GM19239 (cell line): ENCODE results near the gene KIF5C.
"Not testable (repeated sequence)": the region's sequence is repeated elsewhere in the genome, so short reads cannot be mapped to it uniquely, and the experiment has no call there.

Source experiments
- DNase-seq: peaks from one replicate; pipeline ENCODE4 v3.0.0; 2011; ENCODE audit warnings: low spot score; ENCODE audit not compliant: insufficient read length
- FAIRE-seq: peaks from 2 replicates; lab custom pipeline; 2011; peaks lifted over from hg19 to GRCh38; lab: Jason Lieb, UNC

KIF5C gene

DNA sequence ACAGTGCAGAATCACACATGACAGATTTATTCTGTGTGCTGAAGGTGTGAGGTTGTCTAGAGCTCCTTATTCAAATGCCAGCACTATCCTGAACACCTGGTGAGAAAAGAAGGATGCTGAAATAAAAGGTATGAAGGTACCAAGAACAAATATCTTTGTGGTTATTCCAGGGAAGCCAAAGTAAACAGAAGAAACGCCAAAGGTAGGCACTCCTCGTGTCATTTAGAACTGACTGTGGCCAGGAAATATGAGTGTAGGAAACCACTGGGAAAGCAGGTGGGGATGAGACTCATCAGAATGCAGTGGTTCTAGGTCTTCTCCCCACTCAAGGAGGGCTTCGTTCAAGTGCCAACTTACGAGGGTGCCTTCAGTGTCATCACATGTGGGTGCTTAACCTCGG, 80.8 kb downstream of the KIF5C start:
- FAIRE-seq (no peak), DNase-seq (no peak)

DNA sequence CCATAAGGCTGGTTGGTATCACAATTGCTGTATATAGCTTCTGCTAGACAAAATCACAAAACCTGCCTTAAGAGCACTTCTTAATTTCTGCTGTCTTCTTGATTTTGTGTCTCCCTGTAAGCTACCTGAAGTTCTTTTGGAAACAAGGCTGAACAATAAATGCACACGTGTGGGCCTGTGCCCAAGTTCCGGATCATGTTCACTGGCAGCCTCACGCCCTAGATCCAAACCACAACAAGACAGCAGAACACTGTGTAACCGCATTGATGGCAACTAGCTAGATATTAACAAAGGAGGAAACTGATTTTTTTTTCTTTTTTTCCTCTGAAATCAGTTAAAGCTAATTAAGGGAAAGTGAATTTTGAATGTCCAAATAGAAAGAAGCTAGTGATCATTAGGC, 82.0 kb downstream of the KIF5C start:
- FAIRE-seq (no peak), DNase-seq (no peak)

DNA sequence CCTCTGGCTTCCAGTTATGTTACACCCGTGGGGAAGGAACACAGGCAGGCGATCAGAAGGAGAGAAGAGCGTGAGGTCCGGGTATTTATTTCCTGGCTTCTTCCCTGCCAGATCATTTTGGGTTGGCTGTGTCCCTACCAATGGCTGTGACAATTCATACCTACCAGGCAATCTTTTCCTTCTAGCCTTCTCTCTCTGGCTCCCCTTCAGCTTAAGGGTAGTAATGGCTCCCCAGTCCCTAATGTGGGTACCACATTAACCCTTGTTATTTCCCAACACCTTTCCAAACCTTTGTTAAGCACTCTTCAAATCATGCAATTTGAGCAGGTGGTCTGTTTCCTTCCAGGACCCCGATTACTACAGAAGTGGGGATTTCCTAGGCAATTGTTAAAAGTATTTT, 84.7 kb downstream of the KIF5C start:
- FAIRE-seq = no peak

DNA sequence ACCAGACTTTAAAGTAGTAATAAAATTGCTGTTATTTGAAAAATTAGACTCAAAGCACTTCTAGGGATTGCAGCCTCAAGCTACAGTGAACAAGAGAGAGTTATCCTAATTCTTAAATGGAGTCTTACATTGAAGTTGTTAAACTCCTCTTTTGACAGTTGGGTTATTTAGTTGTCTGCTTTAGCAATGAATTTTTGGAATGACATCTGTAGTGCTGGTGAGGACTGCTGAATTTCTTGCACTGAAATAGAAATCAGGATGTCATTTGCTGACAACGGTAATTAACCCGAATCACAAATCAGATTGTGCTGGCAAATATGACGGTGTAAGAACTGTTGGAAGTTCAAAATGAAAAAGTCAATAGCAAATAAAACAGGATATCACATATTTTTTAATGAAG, 85.5 kb downstream of the KIF5C start:
- no peak for FAIRE-seq

More for the DNA sequence above, 84.7 kb downstream of the KIF5C start:
- no peak for DNase-seq

DNA sequence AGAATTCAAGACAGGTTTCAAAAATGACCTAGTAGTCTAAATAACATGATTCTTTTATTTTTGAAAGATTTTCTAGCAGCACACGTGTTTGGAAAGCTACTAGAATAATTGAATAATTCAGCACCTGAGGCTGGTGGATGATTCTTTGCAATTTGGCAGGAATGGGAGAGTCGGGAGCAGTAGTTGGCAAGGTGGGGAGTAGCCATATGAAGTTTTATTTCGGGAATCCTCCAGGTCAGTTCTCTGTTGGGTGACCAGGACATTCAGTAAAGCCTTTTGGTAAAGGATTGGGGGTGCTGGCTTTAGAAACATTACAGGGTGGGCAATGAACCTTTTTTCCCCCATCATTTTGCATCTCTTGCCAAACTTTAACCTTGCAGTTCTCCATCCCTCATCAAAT, 88.4 kb downstream of the KIF5C start:
- FAIRE-seq = no peak
- DNase-seq = no peak

More for the DNA sequence above, 85.5 kb downstream of the KIF5C start:
- no peak for DNase-seq

DNA sequence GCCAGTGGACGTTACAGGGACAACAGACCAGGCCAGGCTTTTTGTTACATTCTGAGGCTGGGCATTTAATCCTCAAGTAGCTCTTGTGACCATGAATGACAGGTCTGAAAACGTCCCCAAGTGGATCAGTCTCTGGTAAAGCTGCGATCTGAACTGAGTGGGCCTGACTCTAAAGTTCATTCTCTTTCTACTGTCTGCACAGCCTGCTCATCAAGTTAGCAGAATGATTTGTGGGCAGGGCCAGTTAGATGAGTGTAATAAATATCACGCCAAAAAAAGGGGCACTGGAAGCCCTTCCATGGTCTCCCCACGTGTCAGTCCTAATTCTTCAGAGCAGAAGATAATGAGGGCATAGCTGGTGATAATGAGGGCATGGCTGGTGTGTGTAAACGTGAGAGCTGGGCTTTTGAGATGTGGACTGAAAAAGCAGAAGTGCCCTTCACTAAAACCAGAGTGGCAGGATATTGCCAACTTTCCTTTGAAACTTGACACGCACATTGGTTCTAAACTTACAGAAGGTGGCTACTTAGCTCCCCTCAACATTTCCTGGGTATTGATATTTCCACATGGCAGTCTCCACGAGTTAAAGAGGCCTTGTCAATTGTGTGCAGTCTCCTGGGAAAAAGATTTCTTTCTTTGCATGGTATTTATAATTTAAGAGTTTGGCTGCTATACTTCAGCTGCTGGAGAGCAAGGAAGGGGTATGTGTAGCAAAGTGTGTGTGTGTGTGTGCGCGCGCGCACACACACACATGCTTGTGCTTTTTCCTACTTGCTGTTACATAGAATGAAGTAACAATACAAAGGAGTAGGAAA, 90.8 kb downstream of the KIF5C start:
- DNase-seq (no peak), FAIRE-seq (no peak)

DNA sequence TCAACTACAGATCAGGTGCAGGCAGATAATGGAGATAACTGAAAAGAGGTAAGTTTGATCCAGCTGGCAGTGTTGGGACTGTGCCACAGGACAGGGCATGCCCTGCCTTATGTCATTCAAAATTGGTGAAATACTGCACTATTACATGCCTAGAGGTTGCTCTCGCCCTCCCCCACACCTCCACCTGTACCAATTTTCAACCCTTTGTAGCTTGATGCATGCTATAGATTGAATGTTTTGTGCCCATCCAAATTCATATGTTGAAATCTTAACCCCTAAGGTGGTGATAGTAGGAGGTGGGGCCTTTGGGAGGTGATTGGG, 91.4 kb downstream of the KIF5C start:
- FAIRE-seq (no peak), DNase-seq (no peak)

DNA sequence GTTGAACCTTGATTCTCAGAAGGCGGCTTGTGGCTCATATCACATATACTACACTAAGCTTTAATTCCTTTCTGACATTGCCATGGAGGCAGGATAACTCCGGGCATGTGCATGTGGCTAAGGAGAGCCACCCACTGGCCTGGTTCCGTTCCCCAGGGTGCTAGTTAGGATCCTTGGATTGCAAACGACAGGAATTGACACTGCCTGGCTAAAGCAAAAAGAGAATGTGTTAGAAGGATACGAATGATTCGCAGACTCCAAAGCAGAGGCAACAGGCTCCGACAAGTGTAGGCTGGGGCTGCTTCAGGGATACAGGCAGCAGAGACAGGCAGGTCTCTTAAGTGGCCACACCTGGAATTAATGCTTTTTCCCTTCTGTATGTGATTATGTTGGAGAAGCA, 92.0 kb downstream of the KIF5C start:
- DNase-seq = no peak
- no peak for FAIRE-seq

DNA sequence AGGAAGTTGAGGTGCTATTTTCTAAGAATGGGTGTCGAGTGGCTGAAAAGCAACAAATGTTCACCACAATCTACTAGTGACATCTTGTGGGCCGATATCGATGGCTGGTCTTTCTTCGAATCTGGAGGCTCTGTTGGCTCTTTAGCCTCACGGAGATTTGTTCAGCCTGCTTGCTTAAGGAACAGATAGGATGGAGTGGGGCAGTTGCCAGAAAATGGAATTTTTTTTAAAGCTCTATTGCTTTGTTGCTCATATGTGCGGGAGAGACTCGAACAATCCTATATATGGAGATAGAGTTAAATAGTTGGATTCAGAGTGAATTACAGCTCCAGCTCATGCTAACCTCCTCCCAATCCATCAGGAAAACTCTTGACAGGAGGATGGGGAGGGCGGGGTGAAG, 92.6 kb downstream of the KIF5C start:
- no peak for DNase-seq
- no peak for FAIRE-seq

DNA sequence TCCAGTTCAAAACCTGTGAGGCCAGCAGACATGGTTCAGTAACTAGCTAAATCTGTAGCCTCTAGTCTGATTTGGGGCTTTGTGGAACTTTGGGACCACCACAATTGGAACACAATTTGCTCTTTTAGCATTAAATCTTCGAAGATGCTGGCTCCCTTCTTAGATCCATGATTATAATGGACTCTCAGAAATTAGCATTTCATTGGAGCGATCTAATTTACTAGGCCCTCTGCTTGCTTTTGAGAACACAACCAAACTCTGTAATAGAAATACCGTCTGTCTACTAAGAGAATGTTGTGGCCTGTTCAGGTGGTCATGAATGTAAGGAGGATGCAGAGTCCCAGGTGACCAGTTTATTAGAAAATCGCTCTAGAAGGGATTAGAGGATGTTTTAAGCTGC, 93.3 kb downstream of the KIF5C start:
- DNase-seq = no peak
- no peak for FAIRE-seq

DNA sequence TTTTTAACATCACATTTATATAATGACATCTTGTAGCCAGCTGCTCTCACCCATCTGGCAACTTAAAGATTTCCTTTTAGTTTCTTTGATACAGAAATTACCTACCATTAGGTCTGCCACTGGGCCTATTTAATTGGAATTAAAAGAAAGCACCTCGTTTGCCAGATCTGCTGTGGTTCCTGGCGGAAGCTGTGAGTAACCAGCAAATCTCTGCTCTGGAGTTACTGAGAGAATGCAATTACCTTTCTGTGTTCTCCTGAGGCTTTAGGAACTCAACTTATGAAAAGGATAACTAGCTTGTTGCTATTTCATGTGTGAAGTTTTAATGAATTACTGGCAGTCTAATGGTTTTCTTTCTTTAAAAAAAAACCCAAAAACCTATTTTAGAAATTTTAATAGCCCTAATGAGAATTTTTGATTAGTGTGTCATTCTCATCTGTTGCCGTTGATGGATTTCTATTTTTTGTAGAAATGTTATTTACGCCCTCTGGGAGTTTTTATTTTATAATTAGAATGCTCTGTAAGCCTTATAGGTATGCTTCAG, 93.8 kb downstream of the KIF5C start:
- FAIRE-seq (no peak), DNase-seq (no peak)

DNA sequence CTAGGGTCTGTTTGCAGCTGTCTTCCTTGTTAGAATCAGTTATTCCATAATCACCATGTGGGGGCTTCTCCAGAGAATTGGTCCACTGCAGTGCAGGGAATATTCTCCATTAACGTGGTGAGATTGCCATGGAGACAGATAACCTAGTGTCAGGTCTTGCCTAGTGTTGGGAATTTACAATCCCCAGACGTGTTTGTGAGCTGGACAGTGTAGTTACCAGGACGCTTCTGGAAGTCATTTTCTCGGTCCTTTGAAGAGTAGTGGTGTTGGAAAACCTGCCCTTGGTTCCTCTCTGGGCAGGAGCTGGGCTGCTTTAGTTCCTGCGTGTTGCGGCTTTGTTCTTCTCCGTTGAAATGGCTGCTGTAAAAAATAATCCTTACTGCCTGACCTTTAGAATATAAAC, 94.6 kb downstream of the KIF5C start:
- FAIRE-seq = no peak
- DNase-seq = no peak

DNA sequence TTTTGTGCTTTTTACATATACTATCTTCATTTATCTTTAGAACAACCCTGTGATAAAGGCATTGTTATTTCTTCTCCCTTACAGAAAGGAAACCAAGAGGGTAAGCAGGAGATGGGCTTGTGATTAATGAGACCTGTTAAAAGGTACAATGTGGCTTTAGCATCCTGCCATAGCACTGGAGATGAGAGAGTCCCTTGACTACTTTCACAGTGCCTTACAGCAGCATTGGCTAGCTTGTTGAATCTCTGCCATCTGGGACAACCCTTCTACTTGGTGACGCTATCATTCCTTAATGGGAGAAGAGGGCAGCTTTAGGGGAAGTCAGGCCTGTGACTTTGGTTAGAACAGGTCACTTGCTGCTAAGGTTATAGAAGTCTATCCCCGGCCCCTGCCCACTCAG, 95.4 kb downstream of the KIF5C start:
- FAIRE-seq = no peak
- no peak for DNase-seq

DNA sequence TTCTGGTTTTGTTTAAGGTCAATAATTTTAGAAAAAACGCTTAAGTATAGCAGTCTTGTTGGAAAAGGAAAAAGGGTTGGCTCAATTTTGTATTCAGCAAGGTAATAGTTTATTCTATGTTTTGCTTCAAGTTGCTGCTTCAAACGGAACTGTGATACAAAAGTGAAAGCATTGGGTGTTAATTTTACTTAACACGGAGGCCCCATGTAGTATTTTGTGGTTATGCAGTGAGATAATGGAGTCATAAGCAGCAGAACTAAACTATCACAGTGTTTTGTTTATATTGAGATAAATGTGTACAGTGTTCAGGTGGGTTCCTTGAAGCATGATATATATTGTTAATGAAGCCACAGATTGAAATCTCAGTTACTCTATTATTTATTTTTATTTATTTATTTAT, 96.5 kb downstream of the KIF5C start:
- DNase-seq (peak; percentile 7), FAIRE-seq (peak; percentile 60)

DNA sequence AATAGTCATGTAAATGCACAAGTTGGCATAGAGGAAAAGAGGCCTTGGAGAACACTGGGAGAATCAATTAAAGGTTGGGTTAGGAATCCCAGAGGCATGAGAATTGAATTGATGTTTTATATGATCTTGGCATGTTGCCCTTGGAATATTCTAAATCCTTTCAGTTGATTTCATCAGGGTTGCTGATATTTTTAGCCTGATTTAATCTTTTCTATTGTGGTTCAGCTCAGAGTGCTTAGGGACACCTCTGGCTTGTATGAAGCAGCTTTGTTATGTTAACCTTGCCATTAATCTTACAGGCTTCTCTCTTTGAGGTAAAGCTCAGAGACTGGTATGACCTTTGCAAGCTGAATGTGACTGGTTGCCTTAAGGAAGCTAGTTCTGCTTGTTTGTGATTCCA, 99.1 kb downstream of the KIF5C start:
- FAIRE-seq (no peak), DNase-seq (no peak)

DNA sequence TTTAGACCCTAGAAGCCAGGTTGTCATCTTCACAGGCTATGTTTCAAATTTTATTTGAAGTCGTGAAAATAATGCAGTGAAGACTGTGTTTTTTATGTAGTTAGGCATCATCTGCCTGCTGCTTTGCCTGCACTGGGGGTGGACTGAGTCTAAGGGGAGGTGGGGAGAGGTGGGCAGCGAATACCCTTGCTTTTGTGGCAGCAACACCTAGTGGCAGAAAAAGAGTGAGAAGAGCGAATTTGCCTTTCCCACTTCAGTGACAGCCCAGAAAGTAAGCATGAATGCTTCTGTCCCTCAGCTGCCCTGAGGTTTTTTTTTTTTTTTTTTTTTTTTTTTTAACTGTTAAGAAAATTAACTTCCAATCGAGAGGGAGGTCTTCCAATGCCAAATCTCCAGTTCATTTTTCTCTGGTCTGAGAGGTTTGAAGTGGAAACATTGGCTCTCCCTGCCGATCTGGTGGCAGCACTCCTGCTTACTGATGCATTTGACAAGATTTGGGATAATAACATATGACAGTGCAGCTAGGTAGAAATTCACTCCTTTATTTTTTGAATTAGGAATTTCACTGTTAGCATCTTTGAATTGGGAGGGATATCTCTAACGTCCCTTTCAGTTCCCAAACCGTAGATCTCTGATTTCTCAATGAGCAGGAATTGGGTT, 103.1 kb downstream of the KIF5C start:
- FAIRE-seq (no peak), DNase-seq (no peak)

DNA sequence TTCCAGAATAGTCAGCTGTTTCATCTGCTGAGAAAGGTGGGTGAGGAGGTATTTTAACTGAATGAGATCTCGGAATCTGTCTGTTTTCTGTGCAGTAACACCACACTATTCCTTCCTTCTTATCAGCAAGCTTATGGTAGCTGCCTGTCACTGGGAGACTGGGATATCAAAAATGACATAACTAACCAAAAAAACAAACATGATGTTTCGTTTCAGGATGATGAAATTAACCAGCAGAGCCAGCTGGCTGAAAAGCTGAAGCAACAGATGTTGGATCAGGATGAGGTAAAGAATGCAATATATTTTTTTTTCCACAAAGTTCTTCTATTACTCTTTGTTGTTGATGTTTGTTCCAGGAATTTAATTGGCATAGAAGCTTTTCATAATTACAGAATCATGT, 103.7 kb downstream of the KIF5C start:
- FAIRE-seq (no peak), DNase-seq (no peak)

DNA sequence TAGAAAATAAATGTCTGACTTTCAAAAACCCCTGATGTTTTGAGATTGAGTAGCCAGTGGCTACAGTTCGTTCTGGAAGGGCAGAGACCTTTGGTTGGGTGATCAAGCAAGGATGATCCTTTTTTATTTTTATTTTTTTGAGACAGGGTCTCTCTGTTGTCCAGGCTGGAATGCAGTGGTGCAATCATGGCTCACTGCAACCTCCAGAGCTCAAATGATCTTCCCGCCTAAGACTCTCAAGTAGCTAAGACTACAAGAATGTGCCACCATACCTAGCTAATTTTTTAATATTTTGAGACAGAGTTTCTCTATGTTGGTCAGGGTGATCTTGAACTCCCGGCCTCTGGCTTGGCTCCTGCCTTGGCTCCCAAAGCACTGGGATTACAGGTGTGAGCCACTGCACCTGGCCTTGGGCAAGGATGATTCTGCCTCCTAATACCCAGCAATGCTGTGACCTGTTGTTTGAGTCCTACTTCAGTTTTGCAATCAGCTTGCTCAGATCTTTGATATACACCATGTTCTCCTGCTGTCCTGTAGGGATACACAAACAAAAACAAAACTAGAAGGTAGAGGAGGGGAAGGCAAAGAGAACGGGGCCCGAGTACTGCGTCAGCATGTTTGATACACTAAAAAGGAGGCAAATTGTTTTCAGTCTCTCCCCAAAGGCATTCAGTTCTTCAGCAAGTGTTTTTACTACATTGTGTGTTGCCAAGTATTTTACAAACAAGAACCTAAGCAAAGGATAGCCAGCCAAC, 104.3 kb downstream of the KIF5C start:
- FAIRE-seq (no peak), DNase-seq (no peak)

DNA sequence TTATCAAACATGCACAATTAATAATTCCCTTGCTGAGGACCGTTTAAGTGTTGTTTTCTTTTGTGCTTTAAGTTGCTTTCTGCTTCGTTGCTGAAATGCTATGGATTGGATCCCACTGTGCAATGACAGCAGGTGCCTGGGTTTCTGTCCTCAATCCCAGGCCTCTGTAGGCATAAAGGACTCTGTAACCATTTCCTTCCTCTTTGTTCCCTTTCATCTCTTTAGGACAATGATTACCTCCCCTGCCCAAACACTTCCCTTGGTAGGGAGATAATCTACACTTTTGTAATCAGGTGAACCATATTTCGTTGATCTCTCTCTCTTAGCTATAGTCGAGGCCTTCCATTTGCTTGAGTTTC, 104.9 kb downstream of the KIF5C start:
- no peak for FAIRE-seq
- no peak for DNase-seq

DNA sequence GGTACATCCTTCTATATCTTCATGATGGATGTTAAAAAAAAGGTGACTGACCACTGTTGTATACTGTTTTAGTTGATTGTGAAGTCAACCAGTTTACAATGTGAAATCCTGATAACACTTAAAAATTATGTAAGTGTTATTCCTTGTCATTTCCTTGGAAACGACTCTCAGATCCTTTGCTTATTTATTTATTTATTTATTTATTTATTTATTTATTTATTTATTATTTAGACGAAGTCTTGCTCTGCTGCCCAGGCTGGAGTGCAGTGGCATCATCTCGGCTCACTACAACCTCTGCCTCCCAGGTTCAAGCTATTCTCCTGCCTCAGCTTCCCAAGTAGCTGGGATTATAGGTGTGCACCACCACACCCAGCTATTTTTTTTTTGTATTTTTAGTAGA, 105.5 kb downstream of the KIF5C start:
- not testable (repeated sequence) for DNase-seq, FAIRE-seq

DNA sequence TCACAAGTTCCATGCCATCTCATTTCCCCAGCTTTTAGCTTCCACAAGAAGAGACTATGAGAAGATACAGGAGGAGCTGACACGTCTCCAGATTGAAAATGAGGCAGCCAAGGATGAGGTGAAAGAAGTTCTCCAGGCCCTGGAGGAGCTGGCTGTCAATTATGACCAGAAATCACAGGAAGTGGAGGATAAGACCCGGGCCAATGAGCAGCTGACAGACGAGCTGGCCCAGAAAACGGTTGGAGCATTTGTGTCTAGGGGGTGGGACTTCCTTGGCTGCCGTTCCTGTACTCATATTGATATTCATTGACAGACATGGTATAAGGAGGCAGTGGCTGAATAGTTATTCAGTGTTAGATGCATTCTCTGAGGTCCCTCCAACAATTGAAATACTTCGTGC, 106.3 kb downstream of the KIF5C start:
- no peak for DNase-seq
- FAIRE-seq = no peak
